ENCODE measurements around the gene CHKA.

CHKA gene

DNA sequence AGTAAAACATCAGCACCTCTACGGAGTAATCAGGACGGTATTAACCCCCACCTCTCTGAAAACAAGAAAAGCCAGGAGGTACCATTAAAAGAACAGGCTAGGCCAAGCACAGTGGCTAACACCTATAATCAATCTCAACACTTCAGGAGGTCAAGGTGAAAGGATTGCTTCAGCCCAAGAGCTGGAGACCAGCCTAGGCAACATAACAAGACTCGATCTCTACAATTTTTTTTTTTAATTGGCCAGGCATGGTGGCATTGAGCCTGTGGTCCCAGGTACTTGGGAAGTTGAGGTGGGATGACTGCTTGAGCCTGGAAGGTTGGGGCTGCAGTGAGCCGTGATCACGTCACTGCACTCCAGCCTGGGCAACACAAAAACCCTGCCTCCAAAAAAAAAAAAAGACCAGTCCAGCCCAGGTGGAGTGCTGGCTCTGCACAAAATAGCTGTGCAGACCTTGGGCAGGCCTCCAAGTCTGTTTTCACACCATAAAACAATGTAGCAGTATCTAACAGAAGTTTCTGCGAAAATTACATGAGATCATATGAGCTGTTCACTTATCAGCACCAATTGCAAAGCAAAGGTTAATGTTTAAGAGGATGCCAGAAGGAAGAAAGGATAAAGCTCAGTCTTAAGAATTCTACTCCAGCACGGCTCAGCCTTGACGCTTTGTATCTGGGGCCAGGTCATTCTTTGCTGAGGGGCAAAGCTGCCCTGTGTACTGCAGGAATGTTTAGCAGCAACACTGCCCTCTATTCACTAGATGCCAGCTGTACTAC lies 14.8 kb downstream of the CHKA start:
- TF ChIP-seq, protein P1, sequence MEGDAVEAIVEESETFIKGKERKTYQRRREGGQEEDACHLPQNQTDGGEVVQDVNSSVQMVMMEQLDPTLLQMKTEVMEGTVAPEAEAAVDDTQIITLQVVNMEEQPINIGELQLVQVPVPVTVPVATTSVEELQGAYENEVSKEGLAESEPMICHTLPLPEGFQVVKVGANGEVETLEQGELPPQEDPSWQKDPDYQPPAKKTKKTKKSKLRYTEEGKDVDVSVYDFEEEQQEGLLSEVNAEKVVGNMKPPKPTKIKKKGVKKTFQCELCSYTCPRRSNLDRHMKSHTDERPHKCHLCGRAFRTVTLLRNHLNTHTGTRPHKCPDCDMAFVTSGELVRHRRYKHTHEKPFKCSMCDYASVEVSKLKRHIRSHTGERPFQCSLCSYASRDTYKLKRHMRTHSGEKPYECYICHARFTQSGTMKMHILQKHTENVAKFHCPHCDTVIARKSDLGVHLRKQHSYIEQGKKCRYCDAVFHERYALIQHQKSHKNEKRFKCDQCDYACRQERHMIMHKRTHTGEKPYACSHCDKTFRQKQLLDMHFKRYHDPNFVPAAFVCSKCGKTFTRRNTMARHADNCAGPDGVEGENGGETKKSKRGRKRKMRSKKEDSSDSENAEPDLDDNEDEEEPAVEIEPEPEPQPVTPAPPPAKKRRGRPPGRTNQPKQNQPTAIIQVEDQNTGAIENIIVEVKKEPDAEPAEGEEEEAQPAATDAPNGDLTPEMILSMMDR (IDR thresholded peaks at IDR 0.05), result no peak

DNA sequence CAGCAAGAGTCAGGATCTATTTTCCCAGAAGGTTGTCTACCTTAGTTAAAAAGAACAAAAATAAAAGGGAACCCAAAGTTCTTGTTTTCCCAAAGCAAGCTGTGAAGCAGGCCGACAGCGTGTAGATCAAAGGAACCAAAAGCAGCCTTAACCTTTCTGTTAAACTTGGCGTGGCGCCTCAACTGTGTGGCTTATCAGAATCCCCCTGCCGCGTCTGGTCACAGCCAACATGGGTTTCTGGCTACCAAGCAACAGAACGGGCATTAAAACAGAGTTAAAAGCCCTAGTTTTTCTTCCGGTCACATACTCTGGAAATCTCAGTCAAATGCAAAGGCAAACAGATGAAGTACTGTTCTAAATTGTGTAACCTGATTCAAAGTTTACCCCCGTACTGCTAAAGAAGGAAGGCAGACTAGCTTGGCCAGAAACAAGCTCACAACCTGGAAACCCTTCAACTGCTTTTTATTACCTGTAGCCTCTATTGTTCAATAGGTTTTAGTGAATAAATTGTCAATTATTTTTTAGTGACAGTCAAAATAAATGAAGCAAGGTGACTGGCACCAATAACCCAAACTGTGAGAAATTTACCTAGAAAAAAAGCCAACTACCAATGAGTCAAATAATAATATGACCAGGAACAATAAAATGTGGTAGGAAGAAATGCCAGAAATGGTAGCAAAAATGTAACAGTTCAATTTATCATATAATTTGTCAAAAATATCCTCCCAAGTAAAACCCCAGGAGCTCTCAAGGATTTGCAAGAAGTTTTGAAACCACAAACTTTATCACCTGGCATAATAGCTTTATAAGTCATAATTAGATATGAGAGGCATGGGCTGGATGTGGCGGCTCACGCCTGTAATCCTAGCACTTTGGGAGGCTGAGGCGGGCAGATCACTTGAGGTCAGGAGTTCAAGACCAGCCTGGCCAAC lies 21.4 kb downstream of the CHKA start:
- TF ChIP-seq, protein P1 (IDR thresholded peaks at IDR 0.05), result no peak

DNA sequence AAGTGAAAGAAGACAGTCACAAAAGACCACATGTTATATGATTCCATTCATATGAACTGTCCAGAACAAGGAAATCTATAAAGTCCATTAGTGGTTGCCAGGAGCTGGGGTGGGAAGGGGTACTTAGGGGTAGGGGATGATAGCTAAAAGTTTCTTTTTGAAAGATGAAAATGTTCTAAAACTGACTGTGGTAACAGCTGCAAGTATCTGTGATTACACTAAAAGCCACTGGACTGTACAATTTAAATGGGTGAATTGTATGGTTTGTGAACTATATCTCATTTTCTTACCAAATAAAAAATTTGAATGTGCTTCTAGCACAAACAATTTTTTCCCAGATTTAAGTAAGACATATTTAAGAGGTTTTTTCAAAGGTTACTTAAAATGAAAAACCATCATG lies 22.1 kb downstream of the CHKA start:
- TF ChIP-seq, protein P1 (IDR thresholded peaks at IDR 0.05), result no peak

DNA sequence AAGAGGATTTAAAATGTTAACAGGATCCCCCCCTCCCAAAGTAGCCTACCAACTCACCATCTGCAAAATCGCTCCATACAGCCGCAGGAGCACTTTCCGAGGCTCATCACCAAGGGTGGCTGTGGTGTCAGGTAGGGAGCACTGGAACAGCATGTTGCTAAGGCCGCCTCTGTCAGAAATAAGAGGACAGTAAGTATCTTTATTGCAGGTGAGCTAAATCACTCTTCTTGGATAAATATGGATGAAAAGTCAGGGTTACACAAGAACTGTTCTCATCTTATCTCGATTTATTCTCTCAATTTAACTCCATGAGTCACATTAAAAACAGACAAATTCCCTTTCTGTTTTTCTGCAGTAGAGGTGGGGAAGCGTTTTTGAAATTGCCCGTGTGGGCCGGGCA lies 24.2 kb downstream of the CHKA start:
- TF ChIP-seq, protein P1 (IDR thresholded peaks at IDR 0.05), result no peak

DNA sequence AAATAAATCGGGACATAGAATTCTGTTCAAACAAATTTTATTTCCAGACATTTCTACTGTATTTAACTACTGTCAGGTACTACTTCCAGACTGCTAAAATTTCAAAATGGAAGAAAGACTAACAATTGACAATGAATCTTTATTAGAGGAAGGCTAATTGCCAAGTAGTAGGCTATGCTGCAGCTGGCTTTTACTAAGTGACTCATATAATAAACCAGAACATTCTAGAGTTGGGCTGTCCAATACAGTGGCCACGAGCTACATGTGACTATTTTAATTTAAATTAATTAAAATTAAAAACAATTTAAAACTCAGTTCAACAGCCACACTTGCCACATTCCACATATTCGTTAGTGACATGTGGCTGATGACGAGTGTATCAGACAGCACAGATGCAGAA lies 27.6 kb downstream of the CHKA start:
- TF ChIP-seq, protein P1 (IDR thresholded peaks at IDR 0.05), result no peak

DNA sequence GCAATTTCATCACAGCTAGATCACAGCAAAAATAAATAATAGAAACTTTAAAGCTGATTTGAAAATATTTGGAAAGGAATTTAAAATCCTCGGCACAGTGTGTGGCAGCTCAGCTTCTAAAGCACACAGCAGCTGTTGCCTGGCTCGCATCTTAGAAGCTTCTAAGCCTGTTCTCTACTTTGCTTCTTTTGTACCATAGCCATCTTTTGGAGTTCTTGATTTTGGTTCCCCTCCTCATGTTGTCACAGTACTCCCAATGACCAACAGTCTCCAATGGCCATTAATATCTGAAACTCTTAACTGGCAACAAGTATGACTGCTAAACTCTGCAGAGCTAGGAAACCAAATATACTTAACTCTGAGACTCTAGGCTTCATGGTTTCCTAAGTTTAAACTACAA lies 28.8 kb downstream of the CHKA start:
- TF ChIP-seq, protein P1 (IDR thresholded peaks at IDR 0.05), result no peak

DNA sequence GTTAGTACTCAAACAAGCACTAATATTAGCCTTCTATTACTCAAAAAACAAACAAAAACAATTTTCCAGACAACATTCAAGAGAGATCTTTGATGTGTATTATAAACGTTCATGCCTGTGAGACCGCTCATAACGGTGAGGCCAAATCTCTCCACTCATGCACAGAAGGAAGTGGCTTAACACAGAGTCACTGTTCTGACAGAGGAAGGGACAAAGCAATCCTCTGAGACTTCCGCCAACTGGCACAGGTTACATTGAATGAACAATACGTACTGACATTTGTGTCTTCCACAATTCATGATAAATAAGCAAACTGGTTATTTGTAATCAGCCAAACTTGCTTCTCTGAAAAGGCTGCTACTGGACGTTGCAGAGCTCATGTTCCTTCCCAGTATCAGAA lies 30.5 kb downstream of the CHKA start:
- TF ChIP-seq, protein P1 (IDR thresholded peaks at IDR 0.05), result no peak
